Ishikawa (cell line): ENCODE results near the gene POLG2.

Experiments
- CEBPB ChIP-seq: IDR thresholded peaks from 2 replicates; pipeline ENCODE4 v1.6.1; 2012
- CREB1 ChIP-seq: IDR thresholded peaks from 2 replicates; pipeline ENCODE4 v1.6.1; 2012; ENCODE audit warnings: low read depth
- EGR1 ChIP-seq: IDR thresholded peaks from 2 replicates; pipeline ENCODE4 v1.6.1; 2012
- EP300 ChIP-seq: IDR thresholded peaks from 2 replicates; pipeline ENCODE4 v1.6.1; 2012; ENCODE audit warnings: borderline replicate concordance
- FOXM1 ChIP-seq: IDR thresholded peaks from 2 replicates; pipeline ENCODE4 v1.6.1; 2012; ENCODE audit warnings: low read depth, borderline replicate concordance
- NFIC ChIP-seq: IDR thresholded peaks from 2 replicates; pipeline ENCODE4 v1.6.1; 2012
- RAD21 ChIP-seq: IDR thresholded peaks from 2 replicates; pipeline ENCODE4 v1.6.1; 2012; ENCODE audit warnings: low read depth
- REST ChIP-seq: IDR thresholded peaks from 2 replicates; pipeline ENCODE4 v1.6.1; 2012; ENCODE audit warnings: low read depth, mild to moderate bottlenecking
- TAF1 ChIP-seq: IDR thresholded peaks from 2 replicates; pipeline ENCODE4 v1.6.1; 2012; ENCODE audit warnings: low read depth, mild to moderate bottlenecking
- TCF12 ChIP-seq: IDR thresholded peaks from 2 replicates; pipeline ENCODE4 v1.6.1; 2012; ENCODE audit warnings: low read depth
- TEAD4 ChIP-seq: IDR thresholded peaks from 2 replicates; pipeline ENCODE4 v1.6.1; 2012
- YY1 ChIP-seq: IDR thresholded peaks from 2 replicates; pipeline ENCODE4 v1.6.1; 2012; ENCODE audit warnings: low read depth
- ZBTB7A ChIP-seq: IDR thresholded peaks from 2 replicates; pipeline ENCODE4 v1.6.1; 2012; ENCODE audit warnings: low read depth
- TF ChIP-seq, protein P1 (sequence below): IDR thresholded peaks from 2 replicates; pipeline ENCODE4 v1.6.1; 2012
- TF ChIP-seq, protein P2 (sequence below): IDR thresholded peaks from 2 replicates; pipeline ENCODE4 v1.6.1; 2012

The POLG2 gene

DNA sequence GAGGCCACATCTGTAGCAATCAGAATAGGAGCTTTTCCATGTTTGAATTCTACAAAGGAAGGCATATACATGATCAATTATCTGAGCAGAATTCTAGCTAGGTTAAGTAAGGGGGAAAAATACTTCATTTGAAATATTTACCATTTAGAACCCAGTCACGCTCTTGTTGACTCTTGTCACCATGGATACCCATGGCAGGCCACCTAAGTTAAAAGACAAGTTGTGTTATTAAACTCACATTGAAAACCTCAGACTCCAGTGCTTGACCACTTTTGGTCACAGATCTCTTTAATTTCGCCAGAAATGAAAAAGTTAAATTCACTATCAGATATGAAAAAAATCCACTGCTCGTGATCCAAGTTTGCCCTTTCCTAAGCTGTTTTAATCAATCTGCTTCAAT, 5.2 kb upstream of the POLG2 start:
- TF ChIP-seq CREB1 (no peak), TCF12 (no peak), YY1 (no peak), EP300 (no peak), FOXM1 (no peak), TEAD4 (no peak), REST (no peak), TAF1 (no peak)
- TF ChIP-seq, protein P1, sequence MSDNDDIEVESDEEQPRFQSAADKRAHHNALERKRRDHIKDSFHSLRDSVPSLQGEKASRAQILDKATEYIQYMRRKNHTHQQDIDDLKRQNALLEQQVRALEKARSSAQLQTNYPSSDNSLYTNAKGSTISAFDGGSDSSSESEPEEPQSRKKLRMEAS, result no peak
- TF ChIP-seq, protein P2, sequence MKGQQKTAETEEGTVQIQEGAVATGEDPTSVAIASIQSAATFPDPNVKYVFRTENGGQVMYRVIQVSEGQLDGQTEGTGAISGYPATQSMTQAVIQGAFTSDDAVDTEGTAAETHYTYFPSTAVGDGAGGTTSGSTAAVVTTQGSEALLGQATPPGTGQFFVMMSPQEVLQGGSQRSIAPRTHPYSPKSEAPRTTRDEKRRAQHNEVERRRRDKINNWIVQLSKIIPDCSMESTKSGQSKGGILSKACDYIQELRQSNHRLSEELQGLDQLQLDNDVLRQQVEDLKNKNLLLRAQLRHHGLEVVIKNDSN, result no peak

- no peak for TF ChIP-seq EGR1
- no peak for TF ChIP-seq TEAD4
- TF ChIP-seq ZBTB7A, result no peak
- no peak for TF ChIP-seq REST
- TF ChIP-seq CREB1, result no peak
- no peak for TF ChIP-seq FOXM1
- TF ChIP-seq, protein P2, result no peak
- TF ChIP-seq EP300, result no peak
- no peak for TF ChIP-seq NFIC
- TF ChIP-seq, protein P1, result no peak
- no peak for TF ChIP-seq YY1
- no peak for TF ChIP-seq TCF12
- no peak for TF ChIP-seq RAD21
- TF ChIP-seq TAF1, result no peak
- TF ChIP-seq CEBPB, result no peak
Observed at GRCh38 chr17:64500862-64501765, 4.3 kb upstream of the POLG2 start.

GRCh38 chr17:64500487-64500859, 3.6 kb upstream of the POLG2 start:
- TF ChIP-seq EGR1 (no peak), CREB1 (no peak), FOXM1 (no peak), TEAD4 (no peak), TAF1 (no peak), ZBTB7A (no peak), RAD21 (no peak), EP300 (no peak), NFIC (no peak)
- TF ChIP-seq, protein P1, result no peak

- TF ChIP-seq, protein P1, result no peak
Observed at GRCh38 chr17:64499805-64500486, 3.1 kb upstream of the POLG2 start.

- TF ChIP-seq YY1 (no peak), TEAD4 (no peak), EGR1 (no peak), REST (no peak), TCF12 (no peak), TAF1 (no peak), ZBTB7A (no peak), EP300 (no peak), CEBPB (no peak), CREB1 (no peak), NFIC (no peak), RAD21 (no peak), FOXM1 (no peak)
- TF ChIP-seq, protein P1, result no peak
- TF ChIP-seq, protein P2, result no peak
Observed at GRCh38 chr17:64498308-64499203, 1.7 kb upstream of the POLG2 start.
